Adrenal gland (tissue), 12 donors: ENCODE measurements around the gene FGGY. TPM values are rescaled to one million over a fixed set of nuclear protein-coding genes. Genes with fewer than 3 reads are reported as not detected.
"Not testable (repeated sequence)": the region's sequence is repeated elsewhere in the genome, so short reads cannot be mapped to it uniquely, and the experiment has no call there.

Experiments
- DNase-seq, 7 donors: peaks; one replicate each; pipeline ENCODE4 v3.0.0-alpha.2; 2019 to 2020
- H3K27ac ChIP-seq, 5 donors: fragments of 200-600 bp; sonication (generic) in 4 of 5; 1 replicate in 3 of 5; 2 replicates in 2 of 5; pipeline versions ENCODE4 v1.5.1 to v1.8.0; 2016 to 2020; ENCODE audit warnings: mild to moderate bottlenecking in 1 of 5
- H3K27me3 ChIP-seq: fragments of 200-600 bp; 2 replicates; pipeline ENCODE4 v1.8.0; 2021
- H3K36me3 ChIP-seq, 2 donors: fragments of 200-600 bp; replicated peaks in 1 of 2; 1 replicate in 1 of 2; 2 replicates in 1 of 2; pipeline versions ENCODE4 v1.5.1 to v1.8.0; 2018 to 2022
- H3K4me1 ChIP-seq, 2 donors: fragments of 200-600 bp; replicated peaks in 1 of 2; 1 replicate in 1 of 2; 2 replicates in 1 of 2; pipeline versions ENCODE4 v1.5.1 to v1.8.0; 2018 to 2021
- H3K4me3 ChIP-seq, 4 donors: fragments of 200-600 bp; sonication (generic) in 3 of 4; one replicate each; pipeline ENCODE4 v1.5.1; 2016 to 2018
- H3K9me3 ChIP-seq, 3 donors: fragments of 200-600 bp; sonication (generic) in 1 of 3; replicated peaks in 1 of 3; 1 replicate in 2 of 3; 2 replicates in 1 of 3; pipeline versions ENCODE4 v1.5.1 to v1.8.0; 2016 to 2021
- CTCF ChIP-seq, 6 experiments: fragments of 450-650 bp in 4 of 6; fragments of 200-600 bp in 2 of 6; sonication (generic) in 1 of 6; IDR thresholded peaks; 1 replicate in 5 of 6; 2 replicates in 1 of 6; pipeline versions ENCODE4 v1.5.1 to v1.8.0; 2016 to 2021; ENCODE audit warnings: antibody characterized with exemption in 6 of 6, mild to moderate bottlenecking in 2 of 6, moderate library complexity in 1 of 6
- POLR2A ChIP-seq, 2 donors: fragments of 450-650 bp; IDR thresholded peaks; one replicate each; pipeline ENCODE4 v1.6.1; 2017; ENCODE audit warnings: antibody characterized with exemption in 2 of 2, mild to moderate bottlenecking in 2 of 2, moderate library complexity in 1 of 2
- WGBS, 4 donors: extraction: QIAGEN DNeasy Blood & Tissue Kit in 2 of 4; methylation state at CpG; one replicate each; pipeline versions ENCODE4 v1.1.5 to v1.1.7; 2013 to 2017; 5-methylcytosine and 5-hydroxymethylcytosine counted together
- intact Hi-C, 2 donors: fragments of 100-400 bp; cut with DNase I; formaldehyde crosslinking; loops; one replicate each; pipeline versions ENCODE4 v1.14.1 to v1.15.0; 2022 to 2023
- polyA plus RNA-seq, 3 donors: library from polyadenylated mRNA; stranded (reverse); fragments of 200-250 nt in 2 of 3; fragments of 350-450 nt in 1 of 3; fragmentation: Illumina TruSeq in 1 of 3; extraction: RNeasy Lipid Tissue Mini Kit (QIAGEN cat#74804) in 1 of 3; gene quantifications; one replicate each; pipeline ENCODE4 v1.2.3, GENCODE V29; 2013 to 2014
- total RNA-seq, 9 donors: library from RNA; depleted of rRNA in 4 of 9; stranded (reverse); fragments of >200 nt in 4 of 9; fragments of 120-200 nt in 1 of 9; fragmentation: NEBNext Ultra II Directional in 1 of 9; extraction: Animal tissue kit (Norgen Biotek cat#: 25700) in 1 of 9; gene quantifications; one replicate each; pipeline versions ENCODE4 v1.1.0 to v1.2.4, GENCODE V29; 2013 to 2023
- donor health status: healthy with polysubstance abuse.
- donor health status: Bipolar disorder and iron deficiency.
- donor health status: DM: yes; HTN: yes; CAD: no.
- donor health status: DM: no; HTN: no; CAD: no.
- donor health status: DM: no; HTN: no; CAD: no.
- donor health status: DM: yes; HTN: yes; CAD: no.

Gene FGGY
- total and polyA plus RNA-seq, 12 donors: 7.4 to 75.5 (median 35.0) TPM

GRCh38 chr1:59643526-59643925, 346.6 kb downstream of the FGGY start:
- peaks cover 5 to 6% of the 10 kb centered on the region in 2 donors for H3K4me1 ChIP-seq
- TF ChIP-seq CTCF (IDR thresholded peaks at IDR 0.05): no peak
- TF ChIP-seq POLR2A (IDR thresholded peaks at IDR 0.05): no peak
- WGBS, 4 donors: 94 to 100% (median 100%) methylated on average over 1 of the region's 1 CpG
- no peak for DNase-seq
- no peaks in the 10 kb centered on the region for H3K9me3 ChIP-seq
- H3K27me3 ChIP-seq: no peaks in the 10 kb centered on the region
- H3K27ac ChIP-seq: no peak overlapping the region
- no peaks in the 10 kb centered on the region for H3K36me3 ChIP-seq
- intact Hi-C loops: no loop called here
- H3K4me3 ChIP-seq: no peak overlapping the region

- TF ChIP-seq POLR2A (IDR thresholded peaks at IDR 0.05) (no peak), CTCF (IDR thresholded peaks at IDR 0.05) (no peak)
- peak overlapping the region in 2 of 5 donors; percentile 7 to 30 for H3K27ac ChIP-seq
- H3K36me3 ChIP-seq: no peaks in the 10 kb centered on the region
- H3K4me1 ChIP-seq: peaks cover 5 to 6% of the 10 kb centered on the region in 2 donors
- H3K27me3 ChIP-seq: no peaks in the 10 kb centered on the region
- no peak overlapping the region for H3K4me3 ChIP-seq
- intact Hi-C loops: no loop called here
- WGBS, 4 donors: 68 to 88% (median 72%) methylated on average over 2 of the region's 2 CpGs
- no peak for DNase-seq
- no peaks in the 10 kb centered on the region for H3K9me3 ChIP-seq
Measured at GRCh38 chr1:59645893-59646292, 349.0 kb downstream of the FGGY start.

- H3K27ac ChIP-seq, H3K27me3 ChIP-seq, H3K36me3 ChIP-seq, H3K4me3 ChIP-seq, H3K4me1 ChIP-seq, DNase-seq, intact Hi-C loops, H3K9me3 ChIP-seq: not testable (repeated sequence)
- WGBS, 4 donors: 94 to 98% (median 96%) methylated on average over 11 to 25 of the region's 30 CpGs
Measured at GRCh38 chr1:59653142-59653958, 356.5 kb downstream of the FGGY start.

GRCh38 chr1:59653968-59654367, 357.1 kb downstream of the FGGY start:
- Histone ChIP-seq H3K4me3 (no peak overlapping the region), H3K36me3 (no peaks in the 10 kb centered on the region), H3K9me3 (no peaks in the 10 kb centered on the region), H3K27me3 (no peaks in the 10 kb centered on the region), H3K4me1 (no peaks in the 10 kb centered on the region), H3K27ac (no peak overlapping the region)
- intact Hi-C loops: no loop called here
- TF ChIP-seq CTCF (IDR thresholded peaks at IDR 0.05) (no peak), POLR2A (IDR thresholded peaks at IDR 0.05) (no peak)
- DNase-seq: no peak
- 95 to 97% (median 96%) methylated on average over 2 of the region's 2 CpGs for WGBS, 4 donors
